ENCODE data around the gene JUP.

DNA sequence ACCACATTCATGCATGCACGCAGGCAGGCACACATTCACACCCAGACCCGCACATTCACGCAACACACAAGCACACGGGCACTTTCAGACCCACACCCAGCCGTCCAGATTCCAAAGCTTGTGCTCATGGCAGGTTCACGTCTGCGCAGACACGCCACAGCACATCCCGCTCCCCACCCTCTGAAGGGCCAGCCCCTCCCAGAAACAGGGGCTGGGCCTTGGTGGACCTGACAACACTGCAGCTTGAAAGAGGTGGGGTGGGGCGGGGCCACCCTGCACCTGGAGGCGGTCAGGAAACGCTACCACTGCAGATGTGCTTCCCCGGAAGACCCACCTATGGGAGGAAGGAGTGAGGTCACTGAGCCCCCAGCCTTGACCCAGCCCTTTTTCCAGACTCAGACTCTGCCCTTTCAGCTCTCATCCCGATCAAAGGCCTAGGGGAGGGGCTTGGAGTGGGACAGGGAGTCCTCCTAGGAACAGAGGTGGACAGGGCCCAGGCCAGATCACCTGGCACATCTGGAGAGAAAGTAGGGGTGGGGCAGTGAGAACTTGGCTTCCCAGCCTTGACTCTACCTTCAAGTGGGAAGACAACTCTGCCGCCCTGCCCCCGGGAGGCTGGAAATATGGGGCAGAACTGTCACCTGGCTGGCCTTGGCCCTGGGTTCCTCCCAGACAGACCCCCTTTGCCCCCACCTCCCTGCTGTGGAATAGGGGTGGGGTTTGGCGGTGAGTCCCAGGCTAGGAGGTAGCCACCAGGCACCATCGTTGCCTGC is 14.3 kb upstream of the JUP start:
- TF ChIP-seq POLR2A (IDR thresholded peaks at IDR 0.05; ENCODE audit: low read length): no peak
- TF ChIP-seq GATA1 (IDR thresholded peaks at IDR 0.05; ENCODE audit: low read depth, low read length): no peak
